B cell (primary cell): Measurements from ENCODE around the gene HOXB4. TPM values are rescaled to one million over a fixed set of nuclear protein-coding genes. Genes with fewer than 3 reads are reported as not detected.
A peak's percentile ranks its signal among the peaks of the same experiment; 100 is the strongest.

Experiments used
- ATAC-seq: fragments of 200-7000 bp; cut with Tn5 transposase; one replicate; pipeline ENCODE4 v1.10.0; 2021; ENCODE audit warnings: low read depth, mild to moderate bottlenecking, moderate number of reproducible peaks, moderate library complexity
- CTCF ChIA-PET: fragments of 350-600 bp; sonication (Branson Sonifier 250); formaldehyde crosslinking; loops from one replicate; lab custom pipeline; 2021; ENCODE audit warnings: antibody characterized with exemption, inconsistent platforms; lab: Charles Lee
- POLR2A ChIA-PET: fragments of 350-600 bp; sonication (Branson Sonifier 250); formaldehyde crosslinking; loops from one replicate; lab custom pipeline; 2021; ENCODE audit warnings: antibody characterized with exemption; lab: Charles Lee
- DNase-seq: peaks from one replicate; pipeline ENCODE4 v3.0.0; 2013
- H2AFZ ChIP-seq: 2 replicates; pipeline ENCODE4 v1.6.1; 2012; ENCODE audit warnings: mild to moderate bottlenecking, low read depth, low read length; ENCODE audit not compliant: insufficient read depth, poor library complexity, severe bottlenecking
- H3K27ac ChIP-seq, 2 donors: 1 replicate in 1 of 2; 2 replicates in 1 of 2; pipeline ENCODE4 v1.5.1; 2012 to 2013; ENCODE audit warnings: low read length in 2 of 2, mild to moderate bottlenecking in 2 of 2, moderate library complexity in 1 of 2
- H3K27me3 ChIP-seq, 4 experiments: fragments of 200-600 bp in 1 of 4; sonication (generic) in 1 of 4; replicated peaks in 1 of 4; 1 replicate in 2 of 4; 2 replicates in 2 of 4; pipeline versions ENCODE4 v1.6.1 to v1.7.0; 2013 to 2016; ENCODE audit warnings: low read length in 3 of 4, mild to moderate bottlenecking in 2 of 4, mixed read lengths in 1 of 4, moderate library complexity in 1 of 4; ENCODE audit not compliant: insufficient read depth in 4 of 4, control insufficient read depth in 3 of 4; ENCODE audit errors: control extremely low read depth in 1 of 4
- H3K36me3 ChIP-seq, 2 experiments: replicated peaks in 1 of 2; 1 replicate in 1 of 2; 2 replicates in 1 of 2; pipeline versions ENCODE4 v1.6.1 to v1.7.1; 2013; ENCODE audit warnings: low read length in 1 of 2; ENCODE audit not compliant: insufficient read depth in 2 of 2, control insufficient read depth in 1 of 2; ENCODE audit errors: control extremely low read depth in 1 of 2, extremely low read depth in 1 of 2
- H3K4me1 ChIP-seq, 2 donors: fragments of 200-600 bp in 1 of 2; sonication (generic) in 1 of 2; 1 replicate in 1 of 2; 2 replicates in 1 of 2; pipeline versions ENCODE4 v1.5.1 to v1.6.1; 2013 to 2017; ENCODE audit warnings: low read length in 2 of 2; ENCODE audit not compliant: control insufficient read depth in 2 of 2, insufficient read depth in 2 of 2
- H3K4me2 ChIP-seq: replicated peaks from 2 replicates; pipeline ENCODE3; 2012; ENCODE audit warnings: mild to moderate bottlenecking, low read depth, low read length; ENCODE audit not compliant: poor library complexity, severe bottlenecking
- H3K4me3 ChIP-seq, 5 experiments: fragments of 200-600 bp in 1 of 5; sonication (generic) in 1 of 5; 1 replicate in 3 of 5; 2 replicates in 2 of 5; pipeline versions ENCODE4 v1.5.1 to v1.7.0; 2011 to 2016; ENCODE audit warnings: low read length in 4 of 5, mild to moderate bottlenecking in 4 of 5, low read depth in 2 of 5, control low read depth in 1 of 5, moderate library complexity in 1 of 5; ENCODE audit not compliant: insufficient read depth in 1 of 5; ENCODE audit errors: control extremely low read depth in 1 of 5, extremely low read depth in 1 of 5
- H3K79me2 ChIP-seq: fragments of 200-600 bp; sonication (generic); one replicate; pipeline ENCODE4 v1.6.0; 2016; ENCODE audit warnings: low read length; ENCODE audit not compliant: control insufficient read depth, insufficient read depth
- H3K9ac ChIP-seq: fragments of 200-600 bp; sonication (generic); 2 replicates; pipeline ENCODE4 v1.6.1; 2017; ENCODE audit warnings: mild to moderate bottlenecking, low read length, moderate library complexity
- H3K9me3 ChIP-seq, 3 donors: one replicate each; pipeline versions ENCODE4 v1.6.1 to v1.7.1; 2013; ENCODE audit warnings: low read length in 2 of 3; ENCODE audit not compliant: control insufficient read depth in 2 of 3, insufficient read depth in 1 of 3; ENCODE audit errors: control extremely low read depth in 1 of 3
- H4K20me1 ChIP-seq: 2 replicates; pipeline ENCODE4 v1.6.0; 2012; ENCODE audit warnings: mild to moderate bottlenecking, low read length; ENCODE audit not compliant: insufficient read depth, control insufficient read depth, poor library complexity, severe bottlenecking
- H3K27ac Mint-ChIP-seq: one replicate; pipeline ENCODE4 v1.8.0; 2021; ENCODE audit warnings: mixed read lengths
- H3K27me3 Mint-ChIP-seq: one replicate; pipeline ENCODE4 v1.8.0; 2021; ENCODE audit warnings: mixed read lengths
- H3K4me1 Mint-ChIP-seq: one replicate; pipeline ENCODE4 v1.8.0; 2021; ENCODE audit warnings: mixed read lengths
- H3K4me3 Mint-ChIP-seq: one replicate; pipeline ENCODE4 v1.8.0; 2021; ENCODE audit warnings: mixed read lengths
- H3K9me3 Mint-ChIP-seq: one replicate; pipeline ENCODE4 v1.8.0; 2022; ENCODE audit warnings: mixed read lengths; ENCODE audit not compliant: insufficient read depth
- CTCF ChIP-seq: fragments of 200-600 bp; IDR thresholded peaks from one replicate; pipeline ENCODE4 v1.8.0; 2022; ENCODE audit warnings: antibody characterized with exemption, mild to moderate bottlenecking
- EZH2 ChIP-seq: IDR thresholded peaks from 2 replicates; pipeline ENCODE4 v1.6.1; 2012; ENCODE audit warnings: borderline replicate concordance, low read depth, mild to moderate bottlenecking, moderate library complexity, low read length; ENCODE audit not compliant: insufficient read depth, poor library complexity, severe bottlenecking
- WGBS: methylation state at CpG from one replicate; pipeline ENCODE4 v1.1.5; 2013; ENCODE audit warnings: missing lambda C conversion rate; ENCODE audit not compliant: insufficient coverage; 5-methylcytosine and 5-hydroxymethylcytosine counted together
- intact Hi-C: fragments of 100-400 bp; cut with micrococcal nuclease; formaldehyde crosslinking; loops from one replicate; pipeline ENCODE4 v1.10.0; 2022
- polyA plus RNA-seq: library from polyadenylated mRNA; depleted of rRNA; stranded (reverse); fragments of >200 nt; gene quantifications from 2 replicates; pipeline ENCODE4 v1.2.3, GENCODE V29; 2012
- total RNA-seq, 2 donors: library from RNA; stranded (reverse); fragments of 120-200 nt in 1 of 2; gene quantifications; 1 replicate in 1 of 2; 2 replicates in 1 of 2; pipeline versions ENCODE4 v1.2.3 to v1.2.4, GENCODE V29; 2013 to 2022

Gene HOXB4
- total and polyA plus RNA-seq, 2 donors (not counting 1 experiment from before 2014, with no cell fraction given) = 0.85 to 1.7 TPM

DNA sequence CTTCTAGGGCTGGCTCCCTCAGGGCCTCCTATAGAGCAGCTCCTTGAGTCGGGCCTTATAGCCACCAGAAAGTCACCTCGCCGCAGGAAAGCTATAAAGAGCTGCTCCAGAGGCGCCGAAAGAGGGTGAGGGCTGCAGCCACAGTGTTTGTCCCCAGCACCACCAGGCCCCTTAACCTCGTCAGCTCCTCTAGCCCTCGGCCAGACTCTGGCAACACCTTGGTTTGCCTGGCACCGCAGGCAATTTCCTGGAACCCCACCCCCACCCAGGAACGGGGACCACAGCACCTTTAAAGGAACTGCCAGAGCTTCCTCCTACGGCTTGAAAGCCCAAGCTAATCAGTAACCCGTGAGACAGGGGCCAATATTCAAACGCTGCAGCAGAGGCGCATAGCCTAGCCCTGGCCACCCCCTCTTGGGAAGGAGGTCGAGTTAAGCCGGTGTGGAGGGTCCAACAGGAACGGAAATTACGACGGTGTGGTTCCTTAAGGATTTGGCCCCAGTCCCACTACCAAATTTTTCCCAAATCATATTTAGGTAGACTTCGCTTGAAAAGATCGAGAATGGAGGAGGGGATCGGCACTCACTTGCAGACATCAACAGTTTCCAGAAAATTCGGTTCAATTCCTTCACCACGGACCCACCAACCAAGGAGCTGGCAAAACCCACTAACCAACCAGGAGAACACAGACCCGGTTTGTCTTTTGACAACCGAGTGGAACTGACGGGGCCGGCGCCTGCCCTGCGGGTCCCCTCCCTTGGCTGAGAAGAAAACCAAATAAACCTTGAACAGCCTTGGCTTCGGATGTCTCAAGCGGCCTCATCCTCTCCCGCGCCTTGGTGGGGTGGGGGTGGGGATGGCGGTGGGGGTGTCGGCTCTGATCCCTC is 23.6 kb upstream of the HOXB4 start:
- H3K27me3 ChIP-seq = peaks cover under 1 to 98% (median 76%) of the 10 kb centered on the region in 4 experiments

More for the DNA sequence above, 23.6 kb upstream of the HOXB4 start:
- ATAC-seq (no peak), DNase-seq (no peak)
- Mint-ChIP-seq H3K4me1 (peaks cover 25% of the 10 kb centered on the region), H3K27ac (no peak overlapping the region), H3K27me3 (peaks cover 80% of the 10 kb centered on the region), H3K9me3 (no peaks in the 10 kb centered on the region), H3K4me3 (no peak overlapping the region)
- H3K36me3 ChIP-seq = no peaks in the 10 kb centered on the region
- ChIA-PET POLR2A (interaction anchor here (0.6 kb wide), 1 partner anchor 385 kb away, joined by 12 read pairs; no protein-coding TSS in a partner anchor), CTCF (interaction anchor here (0.6 to 1.7 kb wide), 13 partner anchors 8 to 306 kb away, joined by 3 to 6 read pairs (median 4); no protein-coding TSS in a partner anchor)
- peaks cover 0 to 28% (median 0%) of the 10 kb centered on the region in 3 donors for H3K9me3 ChIP-seq
- H3K4me2 ChIP-seq = peak overlapping the region; percentile 63
- no peak overlapping the region for H3K27ac ChIP-seq
- TF ChIP-seq CTCF = no peak
- TF ChIP-seq EZH2 = no peak
- H3K4me3 ChIP-seq = no peak overlapping the region
- no peaks in the 10 kb centered on the region for H3K79me2 ChIP-seq
- 50% methylated on average over 23 of the region's 35 CpGs for WGBS
- H3K9ac ChIP-seq = no peak overlapping the region
- H4K20me1 ChIP-seq = peaks cover 6% of the 10 kb centered on the region
- intact Hi-C loops = no loop called here
- H3K4me1 ChIP-seq = peaks cover 24 to 31% of the 10 kb centered on the region in 2 donors
- no peak overlapping the region for H2AFZ ChIP-seq
